NCI-H524 (cell line): ENCODE measurements around the gene RELN.

Experiments
- DNase-seq, 2 experiments: peaks; one replicate each; lab custom pipeline; 2025; lab: John Stamatoyannopoulos, UW

Gene RELN

GRCh38 chr7:103893350-103893749, 96.1 kb downstream of the RELN start:
- no peak for DNase-seq

GRCh38 chr7:103889451-103889850, 100.0 kb downstream of the RELN start:
- DNase-seq: no peak

GRCh38 chr7:103888603-103889153, 100.8 kb downstream of the RELN start:
- DNase-seq: no peak

GRCh38 chr7:103887853-103888602, 101.4 kb downstream of the RELN start:
- no peak for DNase-seq

- no peak for DNase-seq
These were observed 102.4 kb downstream of the RELN start for GRCh38 chr7:103887050-103887449.

GRCh38 chr7:103879928-103880600, 109.4 kb downstream of the RELN start:
- peak in 1 of 2 experiments; percentile 33 for DNase-seq

GRCh38 chr7:103879411-103879810, 110.0 kb downstream of the RELN start:
- peak in 1 of 2 experiments; percentile 30 for DNase-seq

- no peak for DNase-seq
These were observed 111.9 kb downstream of the RELN start for GRCh38 chr7:103877565-103877964.

- DNase-seq: no peak
These were observed 113.7 kb downstream of the RELN start for GRCh38 chr7:103875718-103876117.

GRCh38 chr7:103871473-103871872, 118.0 kb downstream of the RELN start:
- no peak for DNase-seq

GRCh38 chr7:103870664-103871063, 118.8 kb downstream of the RELN start:
- no peak for DNase-seq

- no peak for DNase-seq
These were observed 121.6 kb downstream of the RELN start for GRCh38 chr7:103867874-103868273.

GRCh38 chr7:103866919-103867318, 122.5 kb downstream of the RELN start:
- DNase-seq: no peak

- DNase-seq: no peak
These were observed 124.0 kb downstream of the RELN start for GRCh38 chr7:103865442-103865841.

- DNase-seq: no peak
These were observed 127.0 kb downstream of the RELN start for GRCh38 chr7:103862302-103863035.

GRCh38 chr7:103859709-103860108, 129.7 kb downstream of the RELN start:
- no peak for DNase-seq

GRCh38 chr7:103857435-103857834, 132.0 kb downstream of the RELN start:
- peak; percentile 89 to 96 for DNase-seq

- DNase-seq: peak; percentile 17 to 81
These were observed 132.5 kb downstream of the RELN start for GRCh38 chr7:103856929-103857328.

- DNase-seq: no peak
These were observed 133.8 kb downstream of the RELN start for GRCh38 chr7:103855671-103856070.

GRCh38 chr7:103854611-103855010, 134.8 kb downstream of the RELN start:
- no peak for DNase-seq

GRCh38 chr7:103851357-103851756, 138.1 kb downstream of the RELN start:
- no peak for DNase-seq

GRCh38 chr7:103843689-103844480, 145.6 kb downstream of the RELN start:
- peak in 1 of 2 experiments; percentile 4 for DNase-seq
